Measurements from ENCODE around the gene RTTN.

- TF ChIP-seq POLR2A (IDR thresholded peaks at IDR 0.05) (no peak), CTCF (IDR thresholded peaks at IDR 0.05) (no peak)
These were observed 78.7 kb downstream of the RTTN start for GRCh38 chr18:70126832-70127231.

All from body of pancreas (tissue), 4 donors.